HEK293T (cell line): ENCODE data around the gene EFCAB7.

Source experiments
- ARNT ChIP-seq: fragments of 450-650 bp; IDR thresholded peaks from 2 replicates; pipeline ENCODE4 v1.6.1; 2017; ENCODE audit warnings: mild to moderate bottlenecking
- CTBP1 ChIP-seq: fragments of 450-650 bp; IDR thresholded peaks from 2 replicates; pipeline ENCODE4 v1.6.1; 2016; ENCODE audit warnings: borderline replicate concordance
- FOXM1 ChIP-seq: fragments of 450-650 bp; IDR thresholded peaks from 2 replicates; pipeline ENCODE4 v1.6.1; 2017; ENCODE audit warnings: mild to moderate bottlenecking, borderline replicate concordance
- L3MBTL2 ChIP-seq: fragments of 450-650 bp; conservative IDR thresholded peaks from 2 replicates; pipeline ENCODE4 v1.6.1; 2016; ENCODE audit warnings: mild to moderate bottlenecking
- NFRKB ChIP-seq: fragments of 450-650 bp; IDR thresholded peaks from 2 replicates; pipeline ENCODE4 v1.6.1; 2016; ENCODE audit warnings: mild to moderate bottlenecking, moderate library complexity
- SP1 ChIP-seq: fragments of 450-650 bp; IDR thresholded peaks from 2 replicates; pipeline ENCODE4 v1.6.1; 2017
- SUZ12 ChIP-seq: fragments of 450-650 bp; IDR thresholded peaks from 2 replicates; pipeline ENCODE4 v1.6.1; 2016; ENCODE audit warnings: mild to moderate bottlenecking
- TARDBP ChIP-seq: fragments of 450-650 bp; IDR thresholded peaks from 2 replicates; pipeline ENCODE4 v1.6.1; 2016
- ZNF384 ChIP-seq: fragments of 450-650 bp; IDR thresholded peaks from 2 replicates; pipeline ENCODE4 v1.6.1; 2016

GRCh38 chr1:63512584-63512983 lies 10.7 kb upstream of the EFCAB7 start:
- no peak for TF ChIP-seq FOXM1
- no peak for TF ChIP-seq SUZ12
- TF ChIP-seq NFRKB = no peak
- TF ChIP-seq CTBP1 = no peak
- TF ChIP-seq ARNT = no peak
- no peak for TF ChIP-seq ZNF384
- TF ChIP-seq SP1 = no peak
- TF ChIP-seq L3MBTL2 = no peak
- TF ChIP-seq TARDBP = no peak
